Mucosa of descending colon (tissue), 3 donors: ENCODE results near the gene PRKG1. TPM values are rescaled to one million over a fixed set of nuclear protein-coding genes. Genes with fewer than 3 reads are reported as not detected.

Experiments
- ATAC-seq: fragments of 200-7000 bp; cut with Tn5 transposase; one replicate; pipeline ENCODE4 v1.9.1; 2020; ENCODE audit warnings: mild to moderate bottlenecking, moderate library complexity
- DNase-seq, 3 donors: peaks; one replicate each; pipeline ENCODE4 v3.0.0-alpha.2; 2020
- H3K36me3 ChIP-seq: fragments of 200-600 bp; one replicate; pipeline ENCODE4 v1.8.0; 2021; ENCODE audit warnings: low read depth, mild to moderate bottlenecking
- H3K4me1 ChIP-seq: fragments of 200-600 bp; one replicate; pipeline ENCODE4 v1.8.0; 2021; ENCODE audit warnings: low read depth, mild to moderate bottlenecking
- H3K4me3 ChIP-seq: fragments of 200-600 bp; one replicate; pipeline ENCODE4 v1.8.0; 2021; ENCODE audit warnings: mild to moderate bottlenecking
- H3K9me3 ChIP-seq: fragments of 200-600 bp; one replicate; pipeline ENCODE4 v1.8.0; 2021; ENCODE audit warnings: mild to moderate bottlenecking
- intact Hi-C, 2 donors: fragments of 100-400 bp; cut with DNase I in 1 of 2; cut with micrococcal nuclease in 1 of 2; formaldehyde crosslinking; loops; one replicate each; pipeline versions ENCODE4 v1.11.0 to v1.11.1; 2022; cut with DNase I, micrococcal nuclease
- total RNA-seq, 3 donors: library from RNA; stranded (reverse); fragmentation: NEBNext Ultra II Directional in 2 of 3; extraction: Animal tissue kit (Norgen Biotek cat#: 25700) in 2 of 3; gene quantifications; one replicate each; pipeline versions ENCODE4 v1.2.1 to v1.2.4, GENCODE V29; 2021 to 2023
- TF ChIP-seq, protein P1 (sequence below): fragments of 200-600 bp; IDR thresholded peaks from one replicate; pipeline ENCODE4 v1.8.0; 2022; ENCODE audit warnings: antibody characterized with exemption, mild to moderate bottlenecking
- donor health status: DM: no; HTN: no; CAD: no; lungs with moderate emphysema.
- donor health status: DM: no; HTN: no; CAD: no.
- donor health status: DM: no; HTN: yes; CAD: no.

The PRKG1 gene
- total RNA-seq, 3 donors from 2014 or later = 17.1 to 55.6 (median 21.1) TPM

DNA sequence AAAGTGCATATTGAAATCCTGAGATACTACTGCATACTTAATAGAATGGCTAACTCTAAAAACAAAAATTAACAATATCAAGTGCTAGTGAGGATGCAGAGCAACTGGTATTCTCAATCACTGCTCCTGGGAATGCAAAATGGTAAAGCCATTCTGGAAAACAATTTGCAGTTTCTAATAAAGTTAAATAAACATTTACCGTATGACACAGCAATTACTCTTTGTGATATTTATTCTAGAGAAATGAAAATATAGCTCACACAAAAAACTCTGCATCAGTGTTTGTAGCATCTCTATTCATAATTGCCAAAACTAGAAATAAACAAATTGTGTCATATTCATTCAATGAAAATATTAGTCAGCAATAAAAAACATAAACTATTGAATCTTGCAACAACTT is 984.8 kb downstream of the PRKG1 start:
- TF ChIP-seq, protein P1, sequence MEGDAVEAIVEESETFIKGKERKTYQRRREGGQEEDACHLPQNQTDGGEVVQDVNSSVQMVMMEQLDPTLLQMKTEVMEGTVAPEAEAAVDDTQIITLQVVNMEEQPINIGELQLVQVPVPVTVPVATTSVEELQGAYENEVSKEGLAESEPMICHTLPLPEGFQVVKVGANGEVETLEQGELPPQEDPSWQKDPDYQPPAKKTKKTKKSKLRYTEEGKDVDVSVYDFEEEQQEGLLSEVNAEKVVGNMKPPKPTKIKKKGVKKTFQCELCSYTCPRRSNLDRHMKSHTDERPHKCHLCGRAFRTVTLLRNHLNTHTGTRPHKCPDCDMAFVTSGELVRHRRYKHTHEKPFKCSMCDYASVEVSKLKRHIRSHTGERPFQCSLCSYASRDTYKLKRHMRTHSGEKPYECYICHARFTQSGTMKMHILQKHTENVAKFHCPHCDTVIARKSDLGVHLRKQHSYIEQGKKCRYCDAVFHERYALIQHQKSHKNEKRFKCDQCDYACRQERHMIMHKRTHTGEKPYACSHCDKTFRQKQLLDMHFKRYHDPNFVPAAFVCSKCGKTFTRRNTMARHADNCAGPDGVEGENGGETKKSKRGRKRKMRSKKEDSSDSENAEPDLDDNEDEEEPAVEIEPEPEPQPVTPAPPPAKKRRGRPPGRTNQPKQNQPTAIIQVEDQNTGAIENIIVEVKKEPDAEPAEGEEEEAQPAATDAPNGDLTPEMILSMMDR = no peak
- H3K9me3 ChIP-seq = no peaks in the 10 kb centered on the region
- H3K4me1 ChIP-seq = no peaks in the 10 kb centered on the region
- intact Hi-C loops = no loop called here
- H3K4me3 ChIP-seq = no peak overlapping the region
- ATAC-seq (no peak), DNase-seq (no peak)
- no peaks in the 10 kb centered on the region for H3K36me3 ChIP-seq

DNA sequence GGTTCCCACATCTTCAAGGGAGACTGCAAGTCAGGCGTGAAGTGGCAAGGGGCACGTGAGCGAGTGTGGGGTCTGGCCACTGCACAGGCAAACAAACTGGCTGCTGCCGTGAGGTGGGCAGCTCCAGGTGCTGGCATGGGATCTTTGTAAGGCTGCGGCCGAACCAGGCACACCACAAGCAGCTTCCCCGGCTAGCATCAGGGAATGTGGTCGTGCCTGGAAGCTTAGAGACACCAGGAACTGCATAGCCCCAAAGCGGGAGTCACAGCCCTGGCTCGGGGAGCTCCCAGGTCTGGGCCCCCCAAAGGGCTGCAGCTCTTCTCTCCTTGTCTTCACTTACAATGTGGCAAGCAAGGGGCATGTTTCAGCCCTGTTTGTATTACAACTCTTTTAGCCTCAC is 988.9 kb downstream of the PRKG1 start:
- TF ChIP-seq, protein P1 = no peak
- intact Hi-C loops = no loop called here
- no peaks in the 10 kb centered on the region for H3K36me3 ChIP-seq
- H3K4me3 ChIP-seq = no peak overlapping the region
- H3K4me1 ChIP-seq = no peaks in the 10 kb centered on the region
- ATAC-seq = no peak
- H3K9me3 ChIP-seq = no peaks in the 10 kb centered on the region
- no peak for DNase-seq

DNA sequence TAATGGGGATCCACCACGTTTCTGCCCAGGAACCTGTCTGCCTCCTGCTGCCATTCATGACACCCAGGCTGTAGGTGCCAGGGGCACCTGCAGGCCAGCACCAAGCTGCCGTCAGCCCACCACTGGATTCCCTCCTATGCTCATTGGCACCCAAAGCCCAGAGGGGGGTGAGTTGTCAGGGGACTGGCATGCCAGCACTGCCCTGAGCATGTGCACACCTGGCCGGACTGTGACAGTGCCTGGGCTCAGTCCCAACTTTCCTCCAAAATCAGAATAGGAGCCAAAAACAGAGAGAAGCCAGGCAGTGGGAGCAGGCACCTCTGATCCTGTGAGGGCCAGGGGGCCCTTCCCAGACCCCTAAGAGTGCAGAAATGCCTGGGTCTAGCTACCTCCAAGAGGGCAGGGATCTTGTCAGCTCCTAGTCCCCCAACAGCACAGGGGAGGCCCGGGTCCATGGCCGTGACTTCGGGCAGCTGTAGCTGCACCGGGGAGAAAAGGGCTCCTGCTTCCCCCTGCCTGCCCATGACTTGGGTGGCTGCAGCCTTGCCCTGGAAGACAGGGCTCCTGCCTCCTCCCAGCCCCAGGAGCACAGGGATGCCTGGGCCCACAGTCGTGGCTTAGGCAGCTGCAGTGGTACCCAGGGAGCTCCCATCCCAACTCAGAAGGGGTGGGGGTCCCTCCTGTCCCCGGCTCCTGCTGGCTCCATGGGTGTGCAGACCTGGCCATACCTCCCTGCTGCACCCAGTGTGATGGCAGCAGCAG is 990.0 kb downstream of the PRKG1 start:
- H3K9me3 ChIP-seq = no peaks in the 10 kb centered on the region
- H3K4me3 ChIP-seq = no peak overlapping the region
- ATAC-seq (no peak), DNase-seq (no peak)
- intact Hi-C loops = no loop called here
- TF ChIP-seq, protein P1 = no peak
- no peaks in the 10 kb centered on the region for H3K36me3 ChIP-seq
- H3K4me1 ChIP-seq = no peaks in the 10 kb centered on the region

DNA sequence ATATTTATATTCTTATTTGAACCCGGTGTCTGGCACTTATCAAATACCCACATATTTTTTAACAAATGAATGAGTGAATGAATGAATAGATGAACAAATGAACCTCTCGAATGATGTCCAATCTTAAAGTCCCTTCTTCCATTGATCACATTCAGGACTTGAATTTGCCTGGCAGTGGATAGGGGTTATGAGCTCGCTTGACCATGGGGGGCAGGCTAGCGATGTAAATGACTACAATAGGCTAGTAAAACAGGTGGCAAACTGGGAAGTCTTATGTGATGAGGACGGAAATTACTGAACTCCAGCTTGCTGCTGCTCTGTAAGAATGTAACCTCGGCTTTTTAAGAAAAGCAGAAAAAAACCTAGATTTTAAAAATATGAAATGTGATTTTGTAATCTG is 992.1 kb downstream of the PRKG1 start:
- no peak for DNase-seq
- no peak overlapping the region for H3K4me3 ChIP-seq
- ATAC-seq = no peak
- no peaks in the 10 kb centered on the region for H3K4me1 ChIP-seq
- H3K9me3 ChIP-seq = no peaks in the 10 kb centered on the region
- no peaks in the 10 kb centered on the region for H3K36me3 ChIP-seq
- TF ChIP-seq, protein P1 = no peak
- intact Hi-C loops = no loop called here

- Histone ChIP-seq H3K4me3 (no peak overlapping the region), H3K4me1 (no peaks in the 10 kb centered on the region), H3K9me3 (no peaks in the 10 kb centered on the region), H3K36me3 (no peaks in the 10 kb centered on the region)
- DNase-seq (no peak), ATAC-seq (no peak)
- TF ChIP-seq, protein P1 = no peak
- intact Hi-C loops = no loop called here
Measured at GRCh38 chr10:52068485-52068884, 994.2 kb downstream of the PRKG1 start.

DNA sequence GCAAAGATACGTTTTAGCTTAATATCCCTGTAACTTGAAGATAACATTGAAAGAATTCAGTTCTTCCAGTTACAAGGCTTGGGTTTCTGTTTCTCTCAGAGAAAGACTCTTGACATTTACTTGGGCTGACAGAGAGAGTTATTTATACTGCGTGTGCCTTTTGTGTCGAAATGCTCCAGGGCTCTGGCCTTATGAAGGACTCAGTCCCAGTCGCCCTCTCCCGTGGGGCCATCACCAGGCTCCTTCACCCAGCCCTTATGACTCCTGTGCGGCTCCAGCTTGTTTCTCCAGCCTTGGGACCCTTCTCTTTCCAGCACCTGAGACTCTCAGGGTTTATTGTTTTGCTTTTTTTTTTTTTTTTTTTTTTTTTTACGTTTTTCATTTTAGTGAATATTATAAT is 997.5 kb downstream of the PRKG1 start:
- TF ChIP-seq, protein P1 = no peak
- H3K9me3 ChIP-seq = no peaks in the 10 kb centered on the region
- no peaks in the 10 kb centered on the region for H3K4me1 ChIP-seq
- no peaks in the 10 kb centered on the region for H3K36me3 ChIP-seq
- no peak overlapping the region for H3K4me3 ChIP-seq
- ATAC-seq (no peak), DNase-seq (no peak)
- intact Hi-C loops = no loop called here
